WTC11 (cell line): ENCODE results near the gene STXBP2. TPM values are rescaled to one million over a fixed set of nuclear protein-coding genes. Genes with fewer than 3 reads are reported as not detected.

Experiments used
- ATAC-seq: fragments of 200-7000 bp; cut with Tn5 transposase; 2 replicates; pipeline ENCODE4 v1.10.0; 2021; ENCODE audit warnings: mild to moderate bottlenecking, moderate library complexity
- CTCF ChIA-PET: fragments of 300-600 bp; sonication (Branson Sonifier 250); formaldehyde crosslinking; loops from one replicate; lab custom pipeline; 2021; ENCODE audit warnings: antibody characterized with exemption; lab: Charles Lee
- POLR2A ChIA-PET: fragments of 350-600 bp; sonication (Branson Sonifier 250); formaldehyde crosslinking; loops from one replicate; lab custom pipeline; 2021; ENCODE audit warnings: antibody characterized with exemption; lab: Charles Lee
- DNase-seq: peaks from one replicate; pipeline ENCODE4 v3.0.0; 2021; ENCODE audit warnings: low spot score
- H3K27ac Mint-ChIP-seq: 2 replicates; pipeline ENCODE4 v1.8.0; 2021; ENCODE audit warnings: mixed read lengths
- H3K27me3 Mint-ChIP-seq: 2 replicates; pipeline ENCODE4 v1.8.0; 2021; ENCODE audit warnings: low read depth, mild to moderate bottlenecking, moderate library complexity, mixed read lengths
- H3K36me3 Mint-ChIP-seq: 2 replicates; pipeline ENCODE4 v1.8.0; 2021; ENCODE audit warnings: mixed read lengths
- H3K4me1 Mint-ChIP-seq: 2 replicates; pipeline ENCODE4 v1.8.0; 2022; ENCODE audit warnings: mixed read lengths
- H3K4me3 Mint-ChIP-seq: 2 replicates; pipeline ENCODE4 v1.8.0; 2021; ENCODE audit warnings: mild to moderate bottlenecking, moderate library complexity, mixed read lengths
- H3K9me3 Mint-ChIP-seq: 2 replicates; pipeline ENCODE4 v1.8.0; 2021; ENCODE audit warnings: mixed read lengths
- ATF2 ChIP-seq: sonication (generic); formaldehyde crosslinking; IDR thresholded peaks from 2 replicates; pipeline ENCODE4 v1.8.1; 2022; ENCODE audit warnings: low read depth, missing genetic modification reagents, borderline replicate concordance
- EMX1 ChIP-seq: fragments of 250-450 bp; sonication (Bioruptor Pico); IDR thresholded peaks from 2 replicates; pipeline ENCODE4 v1.8.0; 2021; ENCODE audit warnings: mild to moderate bottlenecking
- FOXP1 ChIP-seq: sonication (generic); formaldehyde crosslinking; IDR thresholded peaks from 2 replicates; pipeline ENCODE4 v1.8.0; 2022; ENCODE audit warnings: missing genetic modification reagents, mild to moderate bottlenecking, moderate library complexity, borderline replicate concordance
- FOXP4 ChIP-seq: sonication (generic); formaldehyde crosslinking; IDR thresholded peaks from 2 replicates; pipeline ENCODE4 v1.8.0; 2022; ENCODE audit warnings: mild to moderate bottlenecking, missing genetic modification reagents
- GABPB1 ChIP-seq: sonication (generic); formaldehyde crosslinking; IDR thresholded peaks from 2 replicates; pipeline ENCODE4 v1.8.1; 2023; ENCODE audit warnings: mild to moderate bottlenecking, missing genetic modification reagents
- KAT7 ChIP-seq: sonication (generic); formaldehyde crosslinking; IDR thresholded peaks from 2 replicates; pipeline ENCODE4 v1.8.1; 2023; ENCODE audit warnings: missing genetic modification reagents, mild to moderate bottlenecking, borderline replicate concordance
- MLX ChIP-seq: sonication (generic); formaldehyde crosslinking; IDR thresholded peaks from 2 replicates; pipeline ENCODE4 v1.8.1; 2023; ENCODE audit warnings: mild to moderate bottlenecking, missing genetic modification reagents, moderate library complexity
- NFATC4 ChIP-seq: fragments of 250-450 bp; sonication (Bioruptor Pico); IDR thresholded peaks from 2 replicates; pipeline ENCODE4 v1.9.0; 2021; ENCODE audit warnings: mild to moderate bottlenecking
- NFYB ChIP-seq: sonication (generic); formaldehyde crosslinking; conservative IDR thresholded peaks from 2 replicates; pipeline ENCODE4 v1.8.0; 2022; ENCODE audit warnings: low read depth, missing genetic modification reagents
- RORB ChIP-seq: fragments of 250-450 bp; sonication (Bioruptor Pico); IDR thresholded peaks from 2 replicates; pipeline ENCODE4 v1.9.0; 2021; ENCODE audit warnings: mild to moderate bottlenecking
- TCF7 ChIP-seq: sonication (generic); formaldehyde crosslinking; IDR thresholded peaks from 2 replicates; pipeline ENCODE4 v1.8.0; 2022; ENCODE audit warnings: mild to moderate bottlenecking, low read depth, missing genetic modification reagents, moderate library complexity
- USF2 ChIP-seq: sonication (generic); formaldehyde crosslinking; IDR thresholded peaks from 2 replicates; pipeline ENCODE4 v1.8.1; 2023; ENCODE audit warnings: mild to moderate bottlenecking, missing genetic modification reagents, moderate library complexity
- ZBTB21 ChIP-seq: sonication (generic); formaldehyde crosslinking; IDR thresholded peaks from 2 replicates; pipeline ENCODE4 v1.8.1; 2023; ENCODE audit warnings: mild to moderate bottlenecking, missing genetic modification reagents, borderline replicate concordance
- ZNF232 ChIP-seq: sonication (generic); formaldehyde crosslinking; IDR thresholded peaks from 2 replicates; pipeline ENCODE4 v1.8.0; 2022; ENCODE audit warnings: mild to moderate bottlenecking, missing genetic modification reagents
- ZNF263 ChIP-seq: sonication (generic); formaldehyde crosslinking; IDR thresholded peaks from 2 replicates; pipeline ENCODE4 v1.8.1; 2022; ENCODE audit warnings: low read depth, mild to moderate bottlenecking, moderate library complexity, missing genetic modification reagents
- total RNA-seq: library from RNA; stranded (reverse); gene quantifications from 3 replicates; pipeline ENCODE4 v1.2.3, GENCODE V29; 2021
- TF ChIP-seq, protein P1 (sequence below): sonication (generic); formaldehyde crosslinking; IDR thresholded peaks from 2 replicates; pipeline ENCODE4 v1.8.0; 2022; ENCODE audit warnings: mild to moderate bottlenecking, missing genetic modification reagents
- TF ChIP-seq, protein P2 (sequence below): sonication (generic); formaldehyde crosslinking; IDR thresholded peaks from 2 replicates; pipeline ENCODE4 v1.8.1; 2023; ENCODE audit warnings: mild to moderate bottlenecking, missing genetic modification reagents
- TF ChIP-seq, protein P3 (sequence below): sonication (generic); formaldehyde crosslinking; IDR thresholded peaks from 2 replicates; pipeline ENCODE4 v1.8.0; 2023; ENCODE audit warnings: mild to moderate bottlenecking, missing genetic modification reagents
- TF ChIP-seq, protein P4 (sequence below): sonication (generic); formaldehyde crosslinking; IDR thresholded peaks from 2 replicates; pipeline ENCODE4 v1.8.1; 2022; ENCODE audit warnings: missing genetic modification reagents, borderline replicate concordance

The STXBP2 gene
- total RNA-seq, 1 experiment from 2014 or later = 68.9 TPM

- Mint-ChIP-seq H3K9me3 (no peaks in the 10 kb centered on the region), H3K27ac (no peak overlapping the region), H3K4me3 (no peak overlapping the region), H3K36me3 (no peaks in the 10 kb centered on the region), H3K4me1 (no peaks in the 10 kb centered on the region), H3K27me3 (peaks cover 44% of the 10 kb centered on the region)
- ATAC-seq (peak; percentile 60; the same call in 1 of the 2 replicates), DNase-seq (no peak)
- CTCF ChIA-PET = interaction anchor here (1.0 to 3.0 kb wide), 2 partner anchors 22 to 90 kb away, joined by 3 to 19 read pairs; partner anchors contain the start of gene TRAPPC5
- TF ChIP-seq NFYB = 0 out of 2 replicates have a peak, but pooled peaks have one; percentile 36
- TF ChIP-seq, protein P1, sequence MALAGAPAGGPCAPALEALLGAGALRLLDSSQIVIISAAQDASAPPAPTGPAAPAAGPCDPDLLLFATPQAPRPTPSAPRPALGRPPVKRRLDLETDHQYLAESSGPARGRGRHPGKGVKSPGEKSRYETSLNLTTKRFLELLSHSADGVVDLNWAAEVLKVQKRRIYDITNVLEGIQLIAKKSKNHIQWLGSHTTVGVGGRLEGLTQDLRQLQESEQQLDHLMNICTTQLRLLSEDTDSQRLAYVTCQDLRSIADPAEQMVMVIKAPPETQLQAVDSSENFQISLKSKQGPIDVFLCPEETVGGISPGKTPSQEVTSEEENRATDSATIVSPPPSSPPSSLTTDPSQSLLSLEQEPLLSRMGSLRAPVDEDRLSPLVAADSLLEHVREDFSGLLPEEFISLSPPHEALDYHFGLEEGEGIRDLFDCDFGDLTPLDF (CRISPR knock-in tag) = no peak
- POLR2A ChIA-PET = no interaction called here
Observed at GRCh38 chr19:7658219-7658686, 21.3 kb downstream of the STXBP2 start.

GRCh38 chr19:7661744-7662538 lies 25.0 kb downstream of the STXBP2 start:
- H3K4me3 Mint-ChIP-seq = no peak overlapping the region
- DNase-seq (no peak), ATAC-seq (no peak)
- no peaks in the 10 kb centered on the region for H3K36me3 Mint-ChIP-seq
- peaks cover 31% of the 10 kb centered on the region for H3K27me3 Mint-ChIP-seq
- H3K27ac Mint-ChIP-seq = no peak overlapping the region
- ChIA-PET CTCF (interaction anchor here (1.3 to 1.7 kb wide), 2 partner anchors 10 to 19 kb away, joined by 5 to 12 read pairs; partner anchors contain the start of gene TRAPPC5), POLR2A (no interaction called here)
- no peaks in the 10 kb centered on the region for H3K9me3 Mint-ChIP-seq
- no peak for TF ChIP-seq FOXP1 (CRISPR knock-in tag)
- TF ChIP-seq, protein P2, sequence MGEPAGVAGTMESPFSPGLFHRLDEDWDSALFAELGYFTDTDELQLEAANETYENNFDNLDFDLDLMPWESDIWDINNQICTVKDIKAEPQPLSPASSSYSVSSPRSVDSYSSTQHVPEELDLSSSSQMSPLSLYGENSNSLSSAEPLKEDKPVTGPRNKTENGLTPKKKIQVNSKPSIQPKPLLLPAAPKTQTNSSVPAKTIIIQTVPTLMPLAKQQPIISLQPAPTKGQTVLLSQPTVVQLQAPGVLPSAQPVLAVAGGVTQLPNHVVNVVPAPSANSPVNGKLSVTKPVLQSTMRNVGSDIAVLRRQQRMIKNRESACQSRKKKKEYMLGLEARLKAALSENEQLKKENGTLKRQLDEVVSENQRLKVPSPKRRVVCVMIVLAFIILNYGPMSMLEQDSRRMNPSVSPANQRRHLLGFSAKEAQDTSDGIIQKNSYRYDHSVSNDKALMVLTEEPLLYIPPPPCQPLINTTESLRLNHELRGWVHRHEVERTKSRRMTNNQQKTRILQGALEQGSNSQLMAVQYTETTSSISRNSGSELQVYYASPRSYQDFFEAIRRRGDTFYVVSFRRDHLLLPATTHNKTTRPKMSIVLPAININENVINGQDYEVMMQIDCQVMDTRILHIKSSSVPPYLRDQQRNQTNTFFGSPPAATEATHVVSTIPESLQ = no peak
- TF ChIP-seq USF2 (CRISPR knock-in tag) = no peak
- no peak for TF ChIP-seq ZNF232 (CRISPR knock-in tag)
- TF ChIP-seq, protein P3, sequence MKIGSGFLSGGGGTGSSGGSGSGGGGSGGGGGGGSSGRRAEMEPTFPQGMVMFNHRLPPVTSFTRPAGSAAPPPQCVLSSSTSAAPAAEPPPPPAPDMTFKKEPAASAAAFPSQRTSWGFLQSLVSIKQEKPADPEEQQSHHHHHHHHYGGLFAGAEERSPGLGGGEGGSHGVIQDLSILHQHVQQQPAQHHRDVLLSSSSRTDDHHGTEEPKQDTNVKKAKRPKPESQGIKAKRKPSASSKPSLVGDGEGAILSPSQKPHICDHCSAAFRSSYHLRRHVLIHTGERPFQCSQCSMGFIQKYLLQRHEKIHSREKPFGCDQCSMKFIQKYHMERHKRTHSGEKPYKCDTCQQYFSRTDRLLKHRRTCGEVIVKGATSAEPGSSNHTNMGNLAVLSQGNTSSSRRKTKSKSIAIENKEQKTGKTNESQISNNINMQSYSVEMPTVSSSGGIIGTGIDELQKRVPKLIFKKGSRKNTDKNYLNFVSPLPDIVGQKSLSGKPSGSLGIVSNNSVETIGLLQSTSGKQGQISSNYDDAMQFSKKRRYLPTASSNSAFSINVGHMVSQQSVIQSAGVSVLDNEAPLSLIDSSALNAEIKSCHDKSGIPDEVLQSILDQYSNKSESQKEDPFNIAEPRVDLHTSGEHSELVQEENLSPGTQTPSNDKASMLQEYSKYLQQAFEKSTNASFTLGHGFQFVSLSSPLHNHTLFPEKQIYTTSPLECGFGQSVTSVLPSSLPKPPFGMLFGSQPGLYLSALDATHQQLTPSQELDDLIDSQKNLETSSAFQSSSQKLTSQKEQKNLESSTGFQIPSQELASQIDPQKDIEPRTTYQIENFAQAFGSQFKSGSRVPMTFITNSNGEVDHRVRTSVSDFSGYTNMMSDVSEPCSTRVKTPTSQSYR (CRISPR knock-in tag) = no peak
- TF ChIP-seq ZBTB21 (CRISPR knock-in tag) = no peak
- TF ChIP-seq ZNF263 = no peak
- TF ChIP-seq TCF7 = no peak
- no peak for TF ChIP-seq RORB
- no peak for TF ChIP-seq GABPB1 (CRISPR knock-in tag)
- TF ChIP-seq ATF2 (CRISPR knock-in tag) = no peak
- TF ChIP-seq EMX1 = no peak
- TF ChIP-seq, protein P4, sequence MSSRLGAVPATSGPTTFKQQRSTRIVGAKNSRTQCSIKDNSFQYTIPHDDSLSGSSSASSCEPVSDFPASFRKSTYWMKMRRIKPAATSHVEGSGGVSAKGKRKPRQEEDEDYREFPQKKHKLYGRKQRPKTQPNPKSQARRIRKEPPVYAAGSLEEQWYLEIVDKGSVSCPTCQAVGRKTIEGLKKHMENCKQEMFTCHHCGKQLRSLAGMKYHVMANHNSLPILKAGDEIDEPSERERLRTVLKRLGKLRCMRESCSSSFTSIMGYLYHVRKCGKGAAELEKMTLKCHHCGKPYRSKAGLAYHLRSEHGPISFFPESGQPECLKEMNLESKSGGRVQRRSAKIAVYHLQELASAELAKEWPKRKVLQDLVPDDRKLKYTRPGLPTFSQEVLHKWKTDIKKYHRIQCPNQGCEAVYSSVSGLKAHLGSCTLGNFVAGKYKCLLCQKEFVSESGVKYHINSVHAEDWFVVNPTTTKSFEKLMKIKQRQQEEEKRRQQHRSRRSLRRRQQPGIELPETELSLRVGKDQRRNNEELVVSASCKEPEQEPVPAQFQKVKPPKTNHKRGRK (CRISPR knock-in tag) = no peak
- TF ChIP-seq NFATC4 (CRISPR knock-in tag) = no peak
- TF ChIP-seq FOXP4 (CRISPR knock-in tag) = no peak
- TF ChIP-seq MLX (CRISPR knock-in tag) = no peak
- TF ChIP-seq KAT7 (CRISPR knock-in tag) = no peak
- no peaks in the 10 kb centered on the region for H3K4me1 Mint-ChIP-seq
